H9 (cell line): ENCODE measurements around the gene DYRK1B. TPM values are rescaled to one million over a fixed set of nuclear protein-coding genes. Genes with fewer than 3 reads are reported as not detected.

Source experiments
- DNase-seq: peaks from one replicate; pipeline ENCODE4 v3.0.0-alpha.2; 2017
- H2AFZ ChIP-seq: one replicate; pipeline ENCODE4 v1.6.1; 2013; ENCODE audit warnings: mild to moderate bottlenecking, low read length, control low read depth, moderate library complexity
- H2AK5ac ChIP-seq: 2 replicates; pipeline ENCODE4 v1.6.1; 2013; ENCODE audit warnings: low read length, control low read depth, mixed read lengths; ENCODE audit not compliant: insufficient read length
- H2BK120ac ChIP-seq: one replicate; pipeline ENCODE4 v1.6.1; 2013; ENCODE audit warnings: low read depth, mild to moderate bottlenecking, low read length, control low read depth, inconsistent platforms; ENCODE audit not compliant: poor library complexity, severe bottlenecking
- H2BK12ac ChIP-seq: 2 replicates; pipeline ENCODE4 v1.6.1; 2013; ENCODE audit warnings: low read length, control low read depth, mixed read lengths, low read depth; ENCODE audit not compliant: insufficient read length
- H2BK15ac ChIP-seq: 2 replicates; pipeline ENCODE4 v1.6.1; 2013; ENCODE audit warnings: low read depth, low read length, control low read depth
- H2BK20ac ChIP-seq: one replicate; pipeline ENCODE4 v1.6.1; 2013; ENCODE audit warnings: low read depth, mild to moderate bottlenecking, low read length, control low read depth, inconsistent platforms; ENCODE audit not compliant: poor library complexity, severe bottlenecking
- H2BK5ac ChIP-seq: 2 replicates; pipeline ENCODE4 v1.6.1; 2013; ENCODE audit warnings: low read length, control low read depth, mixed read lengths; ENCODE audit not compliant: insufficient read length
- H3K14ac ChIP-seq: 2 replicates; pipeline ENCODE4 v1.6.1; 2013; ENCODE audit warnings: low read length, control low read depth; ENCODE audit not compliant: insufficient read depth
- H3K18ac ChIP-seq: 2 replicates; pipeline ENCODE4 v1.6.1; 2013; ENCODE audit warnings: low read depth, mild to moderate bottlenecking, mixed read lengths, low read length, control low read depth; ENCODE audit not compliant: insufficient read length
- H3K23ac ChIP-seq: 2 replicates; pipeline ENCODE4 v1.6.1; 2013; ENCODE audit warnings: low read length, control low read depth, mixed read lengths, low read depth; ENCODE audit not compliant: insufficient read length
- H3K23me2 ChIP-seq: 2 replicates; pipeline ENCODE4 v1.6.1; 2013; ENCODE audit warnings: low read depth, mild to moderate bottlenecking, mixed read lengths, low read length, control low read depth; ENCODE audit not compliant: insufficient read length, poor library complexity, severe bottlenecking
- H3K27ac ChIP-seq: 2 replicates; pipeline ENCODE4 v1.5.1; 2013; ENCODE audit warnings: low read length, control low read depth, mixed read lengths, low read depth; ENCODE audit not compliant: insufficient read length
- H3K27me3 ChIP-seq: 2 replicates; pipeline ENCODE4 v1.6.1; 2013; ENCODE audit warnings: low read length, control low read depth, inconsistent platforms; ENCODE audit not compliant: insufficient read depth
- H3K4ac ChIP-seq: 2 replicates; pipeline ENCODE4 v1.6.1; 2013; ENCODE audit warnings: low read depth, mild to moderate bottlenecking, control low read depth, inconsistent platforms, low read length, moderate library complexity
- H3K4me1 ChIP-seq: 2 replicates; pipeline ENCODE4 v1.6.1; 2013; ENCODE audit warnings: low read length, control low read depth, inconsistent platforms; ENCODE audit not compliant: insufficient read depth
- H3K4me2 ChIP-seq: 2 replicates; pipeline ENCODE4 v1.6.1; 2013; ENCODE audit warnings: low read length, control low read depth, mixed read lengths; ENCODE audit not compliant: insufficient read length, insufficient read depth
- H3K56ac ChIP-seq: 2 replicates; pipeline ENCODE4 v1.6.1; 2013; ENCODE audit warnings: low read depth, mild to moderate bottlenecking, mixed read lengths, low read length, control low read depth; ENCODE audit not compliant: insufficient read length
- H3K79me1 ChIP-seq: 2 replicates; pipeline ENCODE4 v1.6.1; 2013; ENCODE audit warnings: low read depth, mild to moderate bottlenecking, moderate library complexity, low read length, control low read depth, inconsistent platforms; ENCODE audit not compliant: insufficient read depth, poor library complexity, severe bottlenecking
- H3K79me2 ChIP-seq: 2 replicates; pipeline ENCODE4 v1.6.1; 2013; ENCODE audit warnings: low read length, control low read depth, inconsistent platforms; ENCODE audit not compliant: insufficient read depth
- H3K9ac ChIP-seq: 2 replicates; pipeline ENCODE4 v1.6.1; 2013; ENCODE audit warnings: low read length, control low read depth, mixed read lengths; ENCODE audit not compliant: insufficient read length; ENCODE audit errors: extremely low read depth
- H3K9me3 ChIP-seq: one replicate; pipeline ENCODE4 v1.6.1; 2013; ENCODE audit warnings: low read depth, low read length, inconsistent platforms; ENCODE audit not compliant: control insufficient read depth
- H3T11ph ChIP-seq: one replicate; pipeline ENCODE4 v1.6.1; 2013; ENCODE audit warnings: mild to moderate bottlenecking, low read length, control low read depth, inconsistent platforms
- H4K20me1 ChIP-seq: one replicate; pipeline ENCODE4 v1.6.1; 2013; ENCODE audit not compliant: control insufficient read depth, insufficient read length, insufficient read depth
- H4K5ac ChIP-seq: 2 replicates; pipeline ENCODE4 v1.6.1; 2013; ENCODE audit warnings: low read depth, mild to moderate bottlenecking, mixed read lengths, low read length, control low read depth; ENCODE audit not compliant: insufficient read length
- H4K8ac ChIP-seq: replicated peaks from 2 replicates; pipeline ENCODE4 v1.6.1; 2013; ENCODE audit warnings: low read length, control low read depth, mixed read lengths, low read depth; ENCODE audit not compliant: insufficient read length
- H4K91ac ChIP-seq: 2 replicates; pipeline ENCODE4 v1.6.1; 2013; ENCODE audit warnings: low read depth, mild to moderate bottlenecking, moderate library complexity, mixed read lengths, low read length, control low read depth; ENCODE audit not compliant: insufficient read length
- H3K27ac Mint-ChIP-seq, 3 experiments: 2 replicates in 2 of 3; 3 replicates in 1 of 3; pipeline ENCODE4 v1.8.0; 2020 to 2021; ENCODE audit warnings: mixed read lengths in 3 of 3, mild to moderate bottlenecking in 1 of 3, moderate library complexity in 1 of 3
- H3K27me3 Mint-ChIP-seq: 2 replicates; pipeline ENCODE4 v1.8.0; 2021; ENCODE audit warnings: low read depth, mild to moderate bottlenecking, moderate library complexity, mixed read lengths
- H3K36me3 Mint-ChIP-seq, 3 experiments: 2 replicates in 2 of 3; 3 replicates in 1 of 3; pipeline ENCODE4 v1.8.0; 2020 to 2021; ENCODE audit warnings: low read depth in 3 of 3, mixed read lengths in 3 of 3; ENCODE audit not compliant: insufficient read depth in 1 of 3
- H3K4me1 Mint-ChIP-seq, 2 experiments: 2 replicates each; pipeline ENCODE4 v1.8.0; 2020; ENCODE audit warnings: mixed read lengths in 2 of 2
- H3K4me3 Mint-ChIP-seq, 2 experiments: 2 replicates in 1 of 2; 3 replicates in 1 of 2; pipeline ENCODE4 v1.8.0; 2020 to 2021; ENCODE audit warnings: mild to moderate bottlenecking in 2 of 2, mixed read lengths in 2 of 2, moderate library complexity in 1 of 2
- H3K9me3 Mint-ChIP-seq, 2 experiments: 2 replicates in 1 of 2; 3 replicates in 1 of 2; pipeline ENCODE4 v1.8.0; 2020; ENCODE audit warnings: mild to moderate bottlenecking in 2 of 2, mixed read lengths in 2 of 2, moderate library complexity in 1 of 2
- WGBS: extraction: QIAGEN DNeasy Blood & Tissue Kit; methylation state at CpG from one replicate; pipeline ENCODE4 v1.1.7; 2013; ENCODE audit warnings: missing lambda C conversion rate, low lambda C conversion rate, mixed read lengths; ENCODE audit not compliant: insufficient read length; ENCODE audit errors: extremely low coverage; 5-methylcytosine and 5-hydroxymethylcytosine counted together
- total RNA-seq: library from RNA; stranded (reverse); gene quantifications from 2 replicates; pipeline ENCODE4 v1.2.1, GENCODE V29; 2021
- TF ChIP-seq, protein P1 (sequence below): fragments of 200-600 bp; sonication (generic); conservative IDR thresholded peaks from 3 replicates; pipeline ENCODE4 v1.8.0; 2021; ENCODE audit warnings: antibody characterized with exemption, mild to moderate bottlenecking

The DYRK1B gene
- total RNA-seq, 1 experiment from 2014 or later: 14.3 TPM

DNA sequence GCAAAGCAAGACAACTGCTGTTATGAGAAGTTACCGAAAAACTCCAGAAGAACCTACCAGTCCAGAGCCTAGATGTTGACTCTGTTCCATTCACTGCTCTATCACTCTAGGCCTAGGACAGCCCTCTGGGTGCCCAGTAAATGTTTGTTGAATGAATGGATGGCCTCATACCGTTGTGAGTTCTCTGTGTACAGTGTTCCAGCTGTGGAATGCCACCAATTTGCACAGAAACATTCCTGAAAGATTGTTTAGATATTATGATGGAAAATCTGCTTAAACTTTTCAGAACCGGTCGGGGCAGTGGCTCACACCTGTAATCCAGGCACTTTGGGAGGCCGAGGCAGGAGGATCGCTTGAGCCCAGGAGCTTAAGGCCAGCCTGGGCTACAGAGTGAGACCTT is 13.6 kb upstream of the DYRK1B start:
- Histone ChIP-seq H4K5ac (no peak overlapping the region), H4K20me1 (no peaks in the 10 kb centered on the region), H3K14ac (no peak overlapping the region), H3K79me2 (peaks cover 34% of the 10 kb centered on the region), H3K9me3 (no peaks in the 10 kb centered on the region), H3K23ac (no peak overlapping the region), H2BK5ac (no peak overlapping the region), H3K4me1 (peaks cover 7% of the 10 kb centered on the region), H3K27me3 (no peaks in the 10 kb centered on the region), H3K56ac (no peak overlapping the region), H3K4ac (no peak overlapping the region), H3K23me2 (peaks cover 14% of the 10 kb centered on the region), H2BK20ac (no peak overlapping the region), H3K79me1 (no peaks in the 10 kb centered on the region), H2BK12ac (no peak overlapping the region), H4K8ac (no peak overlapping the region), H3K4me2 (no peak overlapping the region), H2BK120ac (no peak overlapping the region), H3K9ac (no peak overlapping the region), H2AFZ (no peak overlapping the region), H3K18ac (no peak overlapping the region), H2AK5ac (no peak overlapping the region), H3K27ac (no peak overlapping the region), H2BK15ac (no peak overlapping the region), H4K91ac (no peak overlapping the region), H3T11ph (no peak overlapping the region)
- H3K27me3 Mint-ChIP-seq: peaks cover 5% of the 10 kb centered on the region; the same call in 1 of the 2 replicates
- WGBS: no CpG with 5 or more reads among the region's 6 CpGs
- no peak for DNase-seq
- TF ChIP-seq, protein P1, sequence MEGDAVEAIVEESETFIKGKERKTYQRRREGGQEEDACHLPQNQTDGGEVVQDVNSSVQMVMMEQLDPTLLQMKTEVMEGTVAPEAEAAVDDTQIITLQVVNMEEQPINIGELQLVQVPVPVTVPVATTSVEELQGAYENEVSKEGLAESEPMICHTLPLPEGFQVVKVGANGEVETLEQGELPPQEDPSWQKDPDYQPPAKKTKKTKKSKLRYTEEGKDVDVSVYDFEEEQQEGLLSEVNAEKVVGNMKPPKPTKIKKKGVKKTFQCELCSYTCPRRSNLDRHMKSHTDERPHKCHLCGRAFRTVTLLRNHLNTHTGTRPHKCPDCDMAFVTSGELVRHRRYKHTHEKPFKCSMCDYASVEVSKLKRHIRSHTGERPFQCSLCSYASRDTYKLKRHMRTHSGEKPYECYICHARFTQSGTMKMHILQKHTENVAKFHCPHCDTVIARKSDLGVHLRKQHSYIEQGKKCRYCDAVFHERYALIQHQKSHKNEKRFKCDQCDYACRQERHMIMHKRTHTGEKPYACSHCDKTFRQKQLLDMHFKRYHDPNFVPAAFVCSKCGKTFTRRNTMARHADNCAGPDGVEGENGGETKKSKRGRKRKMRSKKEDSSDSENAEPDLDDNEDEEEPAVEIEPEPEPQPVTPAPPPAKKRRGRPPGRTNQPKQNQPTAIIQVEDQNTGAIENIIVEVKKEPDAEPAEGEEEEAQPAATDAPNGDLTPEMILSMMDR: no peak
- H3K9me3 Mint-ChIP-seq: no peaks in the 10 kb centered on the region
- H3K27ac Mint-ChIP-seq: no peak overlapping the region
- H3K4me1 Mint-ChIP-seq: peaks cover 43% of the 10 kb centered on the region in 2 experiments
- peaks cover 0 to 8% (median 5%) of the 10 kb centered on the region in 3 experiments; a peak in 2 of 7 replicates for H3K36me3 Mint-ChIP-seq
- H3K4me3 Mint-ChIP-seq: no peak overlapping the region
